ENCODE results near the gene CUL7. TPM values are rescaled to one million over a fixed set of nuclear protein-coding genes. Genes with fewer than 3 reads are reported as not detected.

Gene CUL7
- total RNA-seq, 4 donors from 2014 or later = 11.9 to 21.3 (median 15.4) TPM

DNA sequence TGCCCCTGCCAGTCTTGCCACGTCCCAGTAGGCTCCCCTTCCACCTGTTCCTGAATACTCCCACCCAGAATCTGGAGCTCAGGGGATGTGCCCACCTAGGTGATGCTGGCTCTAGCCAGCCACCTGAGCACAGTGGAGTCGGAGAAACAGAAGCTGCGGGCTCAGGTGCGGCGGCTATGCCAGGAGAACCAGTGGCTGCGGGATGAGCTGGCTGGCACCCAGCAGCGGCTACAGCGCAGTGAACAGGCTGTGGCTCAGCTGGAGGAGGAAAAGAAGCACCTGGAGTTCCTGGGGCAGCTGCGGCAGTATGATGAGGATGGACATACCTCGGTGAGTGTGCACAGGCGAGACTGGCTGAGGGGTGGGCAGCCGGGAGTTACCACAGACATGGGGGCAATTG, 9.2 kb upstream of the CUL7 start:
- in situ Hi-C loops (cut with MboI; ENCODE audit: low sequenced_read_pairs in 4 of 4) = no loop called here
- Histone ChIP-seq H3K27me3 (no peaks in the 10 kb centered on the region), H3K4me3 (no peak overlapping the region), H3K27ac (no peak overlapping the region), H3K4me1 (peaks cover 21 to 23% of the 10 kb centered on the region in 2 donors), H3K36me3 (peaks cover 0 to 49% of the 10 kb centered on the region in 2 donors), H3K9me3 (no peaks in the 10 kb centered on the region)
- no peak for TF ChIP-seq POLR2A (IDR thresholded peaks at IDR 0.05)
- TF ChIP-seq, protein P1, sequence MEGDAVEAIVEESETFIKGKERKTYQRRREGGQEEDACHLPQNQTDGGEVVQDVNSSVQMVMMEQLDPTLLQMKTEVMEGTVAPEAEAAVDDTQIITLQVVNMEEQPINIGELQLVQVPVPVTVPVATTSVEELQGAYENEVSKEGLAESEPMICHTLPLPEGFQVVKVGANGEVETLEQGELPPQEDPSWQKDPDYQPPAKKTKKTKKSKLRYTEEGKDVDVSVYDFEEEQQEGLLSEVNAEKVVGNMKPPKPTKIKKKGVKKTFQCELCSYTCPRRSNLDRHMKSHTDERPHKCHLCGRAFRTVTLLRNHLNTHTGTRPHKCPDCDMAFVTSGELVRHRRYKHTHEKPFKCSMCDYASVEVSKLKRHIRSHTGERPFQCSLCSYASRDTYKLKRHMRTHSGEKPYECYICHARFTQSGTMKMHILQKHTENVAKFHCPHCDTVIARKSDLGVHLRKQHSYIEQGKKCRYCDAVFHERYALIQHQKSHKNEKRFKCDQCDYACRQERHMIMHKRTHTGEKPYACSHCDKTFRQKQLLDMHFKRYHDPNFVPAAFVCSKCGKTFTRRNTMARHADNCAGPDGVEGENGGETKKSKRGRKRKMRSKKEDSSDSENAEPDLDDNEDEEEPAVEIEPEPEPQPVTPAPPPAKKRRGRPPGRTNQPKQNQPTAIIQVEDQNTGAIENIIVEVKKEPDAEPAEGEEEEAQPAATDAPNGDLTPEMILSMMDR (IDR thresholded peaks at IDR 0.05 in 4 of 5, conservative IDR thresholded peaks at IDR 0.05 in 1 of 5) = no peak
- no peak for DNase-seq
- ATAC-seq = no peak
- intact Hi-C loops (cut with DNase I; ENCODE audit: low total_unique reads) = no loop called here

- Histone ChIP-seq H3K4me3 (no peak overlapping the region), H3K36me3 (peaks cover 0 to 52% of the 10 kb centered on the region in 2 donors), H3K4me1 (peaks cover 21 to 29% of the 10 kb centered on the region in 2 donors), H3K27ac (no peak overlapping the region), H3K27me3 (no peaks in the 10 kb centered on the region), H3K9me3 (no peaks in the 10 kb centered on the region)
- DNase-seq = no peak
- in situ Hi-C loops (cut with MboI; ENCODE audit: low sequenced_read_pairs in 4 of 4) = no loop called here
- intact Hi-C loops (cut with DNase I; ENCODE audit: low total_unique reads) = no loop called here
- TF ChIP-seq POLR2A (IDR thresholded peaks at IDR 0.05) = no peak
- TF ChIP-seq, protein P1 (IDR thresholded peaks at IDR 0.05 in 4 of 5, conservative IDR thresholded peaks at IDR 0.05 in 1 of 5) = no peak
- ATAC-seq = no peak
Observed at GRCh38 chr6:43061861-43062260, 8.2 kb upstream of the CUL7 start.

DNA sequence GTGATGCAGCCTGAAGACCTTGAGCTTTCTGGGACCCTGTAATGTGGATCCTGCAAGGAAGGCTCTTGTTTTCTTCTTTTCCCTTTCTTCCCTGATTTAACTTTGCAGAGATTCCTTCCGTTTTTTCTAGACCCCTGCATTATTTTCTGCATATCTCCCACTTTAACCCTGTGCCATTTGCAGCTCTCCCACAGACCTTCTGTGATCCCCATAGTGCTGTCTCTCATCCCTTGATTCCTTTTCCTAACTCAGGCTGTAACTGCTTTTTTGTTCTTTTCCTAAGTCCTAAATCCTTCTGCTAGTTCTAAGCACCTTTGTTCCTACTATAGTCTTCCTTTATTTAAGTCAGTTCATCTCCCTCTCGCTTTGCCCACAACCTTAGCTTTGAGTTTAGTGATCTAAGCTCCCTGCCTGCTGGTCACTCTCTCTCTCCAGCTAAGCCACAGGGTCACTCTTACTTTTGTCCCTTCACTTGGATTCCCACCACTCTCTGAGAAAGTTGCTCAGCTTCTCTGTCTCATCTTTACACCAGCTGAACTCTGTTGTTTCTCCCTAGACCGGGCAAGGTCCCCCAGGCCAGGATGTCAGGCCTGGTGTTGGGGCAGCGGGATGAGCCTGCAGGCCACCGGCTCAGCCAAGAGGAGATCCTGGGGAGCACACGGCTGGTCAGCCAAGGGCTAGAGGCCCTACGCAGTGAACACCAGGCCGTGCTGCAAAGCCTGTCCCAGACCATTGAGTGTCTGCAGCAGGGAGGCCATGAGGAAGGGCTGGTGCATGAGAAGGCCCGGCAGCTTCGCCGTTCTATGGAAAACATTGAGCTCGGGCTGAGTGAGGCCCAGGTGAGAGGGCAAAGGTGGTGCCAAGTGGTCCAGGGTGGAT, 7.3 kb upstream of the CUL7 start:
- Histone ChIP-seq H3K9me3 (no peaks in the 10 kb centered on the region), H3K4me3 (peak overlapping the region in 3 of 4 donors; percentile 87 to 98 (median 87)), H3K27me3 (no peaks in the 10 kb centered on the region), H3K27ac (peak overlapping the region; percentile 90 to 99 (median 95)), H3K4me1 (peaks cover 21 to 29% of the 10 kb centered on the region in 2 donors), H3K36me3 (peaks cover 0 to 52% of the 10 kb centered on the region in 2 donors)
- TF ChIP-seq POLR2A (IDR thresholded peaks at IDR 0.05) = no peak
- TF ChIP-seq, protein P1 (IDR thresholded peaks at IDR 0.05 in 4 of 5, conservative IDR thresholded peaks at IDR 0.05 in 1 of 5) = no peak
- ATAC-seq = no peak
- intact Hi-C loops (cut with DNase I; ENCODE audit: low total_unique reads) (no loop called here), in situ Hi-C loops (cut with MboI; ENCODE audit: low sequenced_read_pairs in 4 of 4) (no loop called here)
- DNase-seq = no peak

DNA sequence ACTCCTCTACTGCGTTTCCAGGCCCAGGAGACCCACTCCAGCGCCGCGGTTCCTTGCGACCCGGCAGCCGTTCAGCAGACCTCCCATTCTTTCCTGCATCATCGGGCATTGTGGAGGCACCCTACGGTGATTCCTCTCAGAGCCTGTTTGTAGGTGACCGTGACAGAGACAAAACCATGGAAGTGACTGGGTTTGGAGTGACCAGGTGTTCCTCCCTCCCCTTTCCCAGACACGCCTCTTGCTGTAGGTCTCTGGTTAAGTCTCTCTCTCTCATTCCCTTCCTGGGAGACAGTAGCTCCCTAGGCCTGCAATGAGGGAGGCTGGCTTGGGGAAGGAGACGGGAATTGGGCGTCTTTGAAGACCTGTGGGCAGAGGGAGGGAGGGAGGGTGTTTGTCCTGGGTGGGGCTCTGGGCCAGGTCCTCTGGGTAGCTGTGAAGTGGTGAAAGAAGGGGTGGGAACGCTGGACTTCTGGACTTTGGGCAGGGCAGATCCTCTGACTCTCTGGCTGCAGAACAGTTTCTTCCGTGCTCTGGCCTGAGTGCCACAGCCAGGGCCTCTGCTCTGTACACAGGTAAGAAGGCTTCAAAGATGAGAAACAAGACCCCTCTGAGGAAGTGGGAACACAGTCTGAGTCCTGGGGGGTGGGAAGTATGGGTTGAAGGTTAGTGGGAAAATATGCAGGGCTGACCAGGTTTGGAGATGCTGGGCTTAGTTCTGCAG, 6.5 kb upstream of the CUL7 start:
- peaks cover 0 to 52% of the 10 kb centered on the region in 2 donors for H3K36me3 ChIP-seq
- TF ChIP-seq POLR2A (IDR thresholded peaks at IDR 0.05) = no peak
- TF ChIP-seq, protein P1 (IDR thresholded peaks at IDR 0.05 in 4 of 5, conservative IDR thresholded peaks at IDR 0.05 in 1 of 5) = no peak
- H3K27me3 ChIP-seq = no peaks in the 10 kb centered on the region
- intact Hi-C loops (cut with DNase I; ENCODE audit: low total_unique reads) (no loop called here), in situ Hi-C loops (cut with MboI; ENCODE audit: low sequenced_read_pairs in 4 of 4) (no loop called here)
- H3K4me1 ChIP-seq = peaks cover 21 to 29% of the 10 kb centered on the region in 2 donors
- ATAC-seq = peak; percentile 16 to 33
- H3K4me3 ChIP-seq = peak overlapping the region; percentile 74 to 98 (median 87)
- H3K9me3 ChIP-seq = no peaks in the 10 kb centered on the region
- peak in 1 of 2 donors; percentile 41 for DNase-seq
- H3K27ac ChIP-seq = peak overlapping the region; percentile 90 to 99 (median 95)
